Right ventricle myocardium superior (tissue), 1 donor: ENCODE measurements around the gene SGK2. TPM values are rescaled to one million over a fixed set of nuclear protein-coding genes. Genes with fewer than 3 reads are reported as not detected.
"Not testable (repeated sequence)": the region's sequence is repeated elsewhere in the genome, so short reads cannot be mapped to it uniquely, and the experiment has no call there.

Source experiments
- ATAC-seq: fragments of 200-7000 bp; cut with Tn5 transposase; one replicate; pipeline ENCODE4 v1.9.1; 2020; ENCODE audit warnings: mild to moderate bottlenecking; ENCODE audit not compliant: poor library complexity
- DNase-seq: peaks from one replicate; pipeline ENCODE4 v3.0.0-alpha.2; 2020
- intact Hi-C: fragments of 100-400 bp; cut with DNase I; formaldehyde crosslinking; loops from one replicate; pipeline ENCODE4 v1.11.2; 2022
- total RNA-seq: library from RNA; stranded (reverse); fragmentation: NEBNext Ultra II Directional; extraction: Animal tissue kit (Norgen Biotek cat#: 25700); gene quantifications from one replicate; pipeline ENCODE4 v1.2.1, GENCODE V29; 2021
- donor health status: DM: no; HTN: yes; CAD: no; lungs with severe emphysema.

The SGK2 gene
- total RNA-seq, 1 donor from 2014 or later = 0.38 TPM

DNA sequence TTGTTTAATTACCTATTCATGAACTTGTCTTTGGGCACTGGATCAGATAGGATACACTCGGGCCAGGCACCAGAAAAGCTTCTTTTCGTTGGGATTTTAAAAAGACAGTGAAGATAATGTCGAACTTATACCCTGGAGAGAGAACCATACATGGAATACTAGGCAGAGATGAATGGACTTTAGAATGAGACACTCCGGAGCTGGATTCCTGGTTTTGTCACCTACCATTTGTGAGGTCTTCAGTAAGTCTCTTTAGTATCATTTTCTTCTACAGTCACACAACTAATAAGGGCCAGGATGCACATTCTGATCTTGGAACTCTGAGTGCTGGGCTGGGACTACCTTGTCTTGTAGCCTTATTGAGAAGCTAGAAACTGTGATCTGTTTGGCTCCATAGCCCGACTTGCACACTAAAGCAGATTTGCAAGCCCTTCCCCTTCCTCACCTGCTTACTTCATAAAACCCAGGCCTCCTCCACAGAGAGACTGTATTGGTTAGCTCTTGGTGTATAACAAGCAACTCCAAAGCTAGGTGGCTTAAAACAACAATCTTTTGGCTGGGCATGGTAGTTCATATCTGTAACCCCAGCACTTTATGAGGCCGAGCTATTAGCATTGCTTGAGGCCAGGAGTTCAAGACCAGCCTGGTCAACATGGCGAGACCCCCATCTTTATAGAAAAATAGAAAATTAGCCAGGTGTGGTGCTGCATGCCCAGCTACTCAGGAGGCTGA is 24.5 kb downstream of the SGK2 start:
- DNase-seq (no peak), ATAC-seq (no peak)
- intact Hi-C loops = no loop called here

DNA sequence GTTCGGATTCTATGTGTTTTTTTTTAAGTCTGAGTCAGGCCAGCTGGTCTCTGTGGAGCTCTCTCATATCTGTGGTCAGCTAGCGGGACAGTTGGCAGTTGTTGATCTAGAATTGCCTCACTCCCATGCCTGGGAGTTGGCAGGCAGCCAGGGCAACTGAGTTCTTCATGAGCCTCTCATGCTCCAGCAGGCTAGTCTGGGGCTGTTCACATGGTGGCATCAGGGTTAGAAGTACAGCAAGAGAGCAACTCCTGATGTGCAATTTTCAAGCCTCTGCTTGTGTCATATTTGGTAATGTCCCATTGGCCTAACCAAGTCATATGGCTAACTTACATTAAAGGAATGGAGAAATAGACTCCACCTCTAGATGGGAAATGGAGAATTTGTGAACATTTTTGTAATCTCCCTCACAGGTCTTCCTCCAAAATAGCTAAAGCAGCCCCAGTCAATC is 25.2 kb downstream of the SGK2 start:
- DNase-seq (peak; percentile 87), ATAC-seq (peak; percentile 59)
- intact Hi-C loops = no loop called here

DNA sequence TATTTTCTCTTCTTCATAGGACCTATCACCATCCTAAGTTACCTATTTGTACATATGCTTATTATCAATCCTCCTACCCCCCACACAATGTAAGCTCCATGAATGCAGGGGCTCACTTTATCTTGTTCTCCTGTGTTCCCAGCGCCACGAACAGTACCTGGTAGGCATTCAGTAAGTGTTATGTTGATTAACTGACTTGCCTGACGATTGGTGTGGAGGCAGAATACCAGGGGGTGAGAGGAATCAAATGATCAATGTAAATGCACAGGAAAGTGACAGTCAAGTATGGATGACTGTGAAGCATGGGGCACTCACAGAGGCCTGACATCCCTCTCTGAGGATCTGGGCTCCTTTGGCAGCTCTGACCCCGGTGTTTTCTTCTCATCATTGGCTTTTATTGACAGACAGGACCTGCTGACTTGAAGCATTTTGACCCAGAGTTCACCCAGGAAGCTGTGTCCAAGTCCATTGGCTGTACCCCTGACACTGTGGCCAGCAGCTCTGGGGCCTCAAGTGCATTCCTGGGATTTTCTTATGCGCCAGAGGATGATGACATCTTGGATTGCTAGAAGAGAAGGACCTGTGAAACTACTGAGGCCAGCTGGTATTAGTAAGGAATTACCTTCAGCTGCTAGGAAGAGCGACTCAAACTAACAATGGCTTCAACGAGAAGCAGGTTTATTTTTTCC is 25.8 kb downstream of the SGK2 start:
- intact Hi-C loops = no loop called here
- ATAC-seq (no peak), DNase-seq (no peak)

DNA sequence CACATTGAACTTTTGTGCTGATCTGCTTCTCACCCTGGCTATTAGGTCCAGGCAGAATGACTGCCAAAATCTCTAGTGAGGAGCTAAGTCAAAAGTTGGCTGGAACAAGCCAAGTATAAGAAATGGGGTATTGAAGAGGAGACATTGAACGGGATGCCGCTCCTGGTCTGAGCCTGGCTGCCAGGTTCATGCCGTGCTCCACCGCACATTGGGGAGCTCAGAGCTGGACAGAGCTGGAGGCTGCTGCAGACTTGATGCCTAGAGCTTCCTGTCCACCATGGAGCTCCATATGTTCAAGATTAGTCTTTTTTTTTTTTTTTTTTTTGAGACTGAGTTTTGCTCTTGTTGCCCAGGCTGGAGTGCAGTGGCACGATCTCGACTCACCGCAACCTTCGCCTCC is 27.8 kb downstream of the SGK2 start:
- DNase-seq = no peak
- no peak for ATAC-seq
- intact Hi-C loops = no loop called here

DNA sequence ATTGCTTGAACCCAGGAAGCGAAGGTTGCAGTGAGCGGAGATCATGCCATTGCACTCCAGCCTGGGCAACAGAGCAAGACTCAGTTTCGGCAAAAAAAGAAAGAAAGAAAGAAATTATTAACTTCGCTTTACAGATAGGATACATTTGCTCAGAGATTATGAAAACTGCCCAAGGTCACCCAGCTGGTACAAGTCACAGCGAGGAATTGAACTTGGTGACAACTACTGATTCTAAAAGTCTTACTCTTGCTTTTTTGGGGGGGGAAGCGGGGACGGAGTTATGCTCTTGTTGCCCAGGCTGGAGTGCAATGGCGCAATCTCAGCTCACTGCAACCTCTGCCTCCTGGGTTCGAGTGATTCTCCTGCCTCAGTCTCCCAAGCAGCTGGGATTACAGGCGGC is 29.7 kb downstream of the SGK2 start:
- DNase-seq, intact Hi-C loops: not testable (repeated sequence)

DNA sequence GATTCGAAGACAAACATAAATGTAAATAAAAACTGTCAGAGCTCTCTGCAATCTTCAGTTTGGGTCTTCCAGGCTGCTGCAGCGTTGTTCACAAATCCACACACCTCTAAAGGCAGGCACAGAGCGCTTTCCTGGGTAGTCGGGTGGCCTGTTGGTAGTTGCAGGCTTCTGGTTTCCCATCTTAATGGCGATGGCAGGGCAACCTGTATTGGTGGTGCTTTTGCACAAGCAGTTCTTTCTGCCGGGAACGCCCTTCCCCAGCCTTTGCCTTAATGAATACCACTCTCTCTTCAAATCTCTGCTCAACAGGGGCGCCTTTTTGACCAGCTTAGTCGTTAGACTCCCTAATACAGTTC is 31.2 kb downstream of the SGK2 start:
- intact Hi-C loops = loop anchor here (10.0 kb wide), 1 partner anchor 135 kb away; the partner anchor contains the start of gene SRSF6
- DNase-seq = no peak
- peak; percentile 7 for ATAC-seq

More for the DNA sequence above, 29.7 kb downstream of the SGK2 start:
- not testable (repeated sequence) for ATAC-seq

DNA sequence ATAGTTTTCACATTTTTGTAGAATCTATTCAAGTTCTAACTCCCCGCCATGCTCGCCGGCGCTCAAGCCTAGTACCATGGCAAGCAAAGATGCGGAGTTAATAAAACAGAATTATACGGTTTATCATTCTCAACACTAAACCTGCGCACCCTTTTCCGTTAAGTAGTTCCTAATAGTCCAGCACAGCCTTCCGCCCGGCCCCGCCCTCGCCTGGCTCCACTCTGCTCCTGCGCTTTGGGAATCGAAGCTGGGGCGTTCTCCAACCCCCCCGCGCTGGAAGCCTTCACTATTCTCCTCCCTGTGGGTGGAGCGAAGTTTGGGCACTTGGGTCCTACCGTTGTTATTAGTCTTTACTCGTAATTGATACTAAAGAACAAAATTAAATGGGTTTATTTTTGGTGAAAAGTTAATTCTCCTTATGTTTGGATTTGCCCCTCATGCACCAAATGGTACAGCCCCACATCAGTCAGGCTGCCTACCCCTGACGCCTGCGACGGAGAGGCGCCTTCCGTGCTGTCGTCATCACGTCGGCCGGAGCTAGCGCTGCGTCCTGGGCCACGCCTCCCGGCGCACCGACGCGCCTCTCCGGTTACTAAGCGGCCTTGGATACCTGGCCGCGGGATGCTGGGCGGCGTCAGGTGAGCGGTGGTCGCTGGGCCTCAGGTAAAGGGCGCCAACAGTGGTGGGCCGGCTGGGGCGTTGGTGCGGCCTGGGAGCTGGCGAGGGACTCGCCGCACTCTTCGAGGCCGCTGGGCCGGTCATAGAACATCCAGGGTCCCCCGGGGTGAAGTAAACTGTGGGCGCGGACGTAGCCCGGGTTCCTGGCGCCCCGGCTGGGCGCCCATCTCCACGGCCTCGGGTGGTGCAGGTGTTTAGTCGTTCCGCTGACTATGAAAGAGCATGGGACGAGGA is 31.8 kb downstream of the SGK2 start, which contains the start of gene IFT52:
Gene IFT52 (plus strand): TSS at position 546 of the 912 bp plus-strand sequence. CDS start 3,762 bp downstream, outside the sequence.
- intact Hi-C loops = loop anchor here (10.0 kb wide), 1 partner anchor 136 kb away; the partner anchor contains the start of gene SRSF6
- peak; percentile 95 for DNase-seq
- ATAC-seq = peak; percentile 100

DNA sequence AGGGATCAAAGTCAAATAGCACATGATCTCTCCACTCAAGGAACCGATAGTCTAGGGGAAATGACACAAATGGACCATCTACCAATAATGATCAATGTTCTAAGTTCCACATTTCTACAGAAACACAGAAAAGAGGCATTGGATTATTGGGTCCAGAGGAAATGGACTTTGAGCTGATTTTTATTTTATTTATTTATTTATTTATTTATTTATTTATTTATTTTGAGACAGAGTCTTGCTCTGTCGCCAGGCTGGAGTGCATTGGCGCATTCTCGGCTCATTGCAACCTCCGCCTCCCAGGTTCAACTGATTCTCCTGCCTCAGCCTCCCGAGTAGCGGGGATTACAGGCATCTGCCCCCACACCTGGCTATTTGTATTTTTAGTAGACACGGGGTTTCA is 43.1 kb downstream of the SGK2 start:
- intact Hi-C loops, ATAC-seq, DNase-seq: not testable (repeated sequence)

DNA sequence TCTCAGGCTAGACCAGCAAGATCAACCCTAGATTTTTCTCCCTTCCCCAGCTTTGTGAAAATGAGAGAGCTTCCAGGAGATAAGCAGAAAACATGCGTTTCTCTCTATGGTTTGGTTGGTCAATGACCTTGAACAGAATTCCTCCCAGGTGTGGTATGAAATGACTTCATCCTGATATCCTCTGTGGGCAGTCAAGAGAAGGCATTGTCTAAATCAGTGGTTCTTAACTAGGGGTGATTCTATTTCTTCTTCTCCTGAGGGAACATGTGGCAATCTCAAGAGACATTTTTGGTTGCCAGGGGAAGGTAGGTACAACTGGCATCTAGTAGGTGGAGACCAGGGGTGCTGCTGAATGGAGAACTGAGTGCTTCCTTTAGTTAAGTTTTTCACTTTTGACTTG is 44.3 kb downstream of the SGK2 start:
- DNase-seq (no peak), ATAC-seq (no peak)
- intact Hi-C loops = no loop called here

DNA sequence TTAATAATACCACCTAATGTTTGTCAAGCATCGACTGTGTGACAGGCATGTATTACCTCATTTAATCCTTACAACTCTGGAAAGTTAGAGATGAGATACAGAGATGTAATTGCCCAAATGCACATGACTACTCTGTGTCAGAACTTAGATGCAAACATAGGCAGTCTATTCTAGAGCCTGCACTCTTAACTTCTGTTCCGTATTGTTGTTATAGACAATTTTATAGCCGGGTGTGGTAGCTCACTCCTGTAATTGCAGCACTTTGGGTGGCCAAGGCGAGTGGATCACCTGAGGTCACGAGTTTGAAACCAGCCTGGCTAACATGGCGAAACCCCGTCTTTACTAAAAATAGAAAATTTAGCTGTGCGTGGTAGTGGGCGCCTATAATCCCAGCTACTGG is 46.9 kb downstream of the SGK2 start:
- ATAC-seq (no peak), DNase-seq (no peak)
- intact Hi-C loops = no loop called here

DNA sequence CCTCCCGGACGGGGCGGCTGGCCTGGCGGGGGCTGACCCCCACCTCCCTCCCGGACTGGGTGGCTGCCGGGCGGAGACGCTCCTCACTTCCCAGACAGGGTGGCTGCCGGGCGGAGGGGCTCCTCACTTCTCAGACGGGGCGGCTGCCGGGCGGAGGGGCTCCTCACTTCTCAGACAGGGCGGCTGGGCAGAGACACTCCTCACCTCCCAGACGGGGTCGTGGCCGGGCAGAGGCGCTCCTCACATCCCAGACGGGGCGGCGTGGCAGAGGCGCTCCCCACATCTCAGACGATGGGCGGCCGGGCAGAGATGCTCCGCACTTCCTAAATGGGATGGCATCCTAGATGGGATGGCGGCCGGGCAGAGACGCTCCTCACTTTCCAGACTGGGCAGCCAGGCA is 48.5 kb downstream of the SGK2 start:
- intact Hi-C loops, ATAC-seq, DNase-seq: not testable (repeated sequence)

DNA sequence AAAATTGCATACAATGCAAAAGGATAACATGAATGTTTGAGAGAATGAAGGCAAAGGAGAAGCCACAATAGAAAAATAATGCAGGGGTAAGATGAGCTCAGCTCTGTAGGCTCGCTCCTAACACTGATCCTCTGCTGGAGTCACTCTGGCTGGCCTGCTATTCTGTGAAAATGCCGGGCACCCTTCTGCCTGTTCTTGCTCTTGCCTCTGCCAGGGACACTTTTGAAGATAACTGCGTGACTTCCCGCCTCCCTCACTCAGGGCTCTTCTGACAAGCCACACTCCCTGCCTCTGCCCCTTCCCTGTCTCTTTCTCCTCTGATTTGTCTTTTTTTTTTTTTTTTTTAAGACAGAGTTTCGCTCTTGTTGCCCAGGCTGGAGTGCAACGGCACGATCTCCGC is 72.8 kb downstream of the SGK2 start:
- peak; percentile 59 for ATAC-seq
- intact Hi-C loops = no loop called here
- no peak for DNase-seq

Other genes starting within 250 kb of the SGK2 start
- gene SRSF6, start 101.1 kb upstream of the SGK2 start, total RNA-seq = 48.7 TPM
- 4.1 TPM for gene L3MBTL1, start 51.3 kb upstream of the SGK2 start, total RNA-seq
- gene IFT52, start 31.9 kb downstream of the SGK2 start, total RNA-seq = 5.5 TPM
- 0.78 TPM for gene MYBL2, start 108.1 kb downstream of the SGK2 start, total RNA-seq
- gene GTSF1L, start 168.0 kb downstream of the SGK2 start, total RNA-seq = not detected